HG03108 (cell line): ENCODE data around the gene DCAF8.

ENCODE experiments used
- ATAC-seq: cut with Tn5 transposase; IDR thresholded peaks from one replicate; pipeline ENCODE4 v1.9.1; 2021; ENCODE audit warnings: moderate library complexity; ENCODE audit not compliant: unreplicated experiment

DCAF8 gene

DNA sequence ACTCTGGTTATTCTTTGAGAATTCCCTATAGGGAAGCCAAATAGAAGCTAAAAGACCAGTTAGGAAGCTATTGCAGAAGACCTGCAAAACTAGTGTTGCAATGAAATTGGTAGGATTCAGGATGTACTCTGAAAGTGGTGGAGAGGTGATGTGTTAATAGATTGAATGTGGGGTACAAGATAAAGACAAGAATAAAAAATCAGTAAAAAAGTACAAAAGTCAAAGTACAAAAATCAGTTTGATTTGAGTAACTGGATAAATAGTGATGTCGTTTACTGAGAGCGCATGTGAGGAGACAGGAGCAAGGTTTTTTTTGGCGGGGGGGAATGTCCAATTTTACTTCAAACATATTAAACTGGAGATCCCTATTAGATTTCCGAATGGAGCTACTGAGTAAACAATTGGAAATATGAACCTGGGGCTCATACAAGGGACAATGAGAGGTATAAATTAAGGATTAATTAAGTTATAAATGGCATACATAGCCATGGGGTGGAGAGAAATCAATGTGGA lies 2.5 kb upstream of the DCAF8 start:
- ATAC-seq = no peak

DNA sequence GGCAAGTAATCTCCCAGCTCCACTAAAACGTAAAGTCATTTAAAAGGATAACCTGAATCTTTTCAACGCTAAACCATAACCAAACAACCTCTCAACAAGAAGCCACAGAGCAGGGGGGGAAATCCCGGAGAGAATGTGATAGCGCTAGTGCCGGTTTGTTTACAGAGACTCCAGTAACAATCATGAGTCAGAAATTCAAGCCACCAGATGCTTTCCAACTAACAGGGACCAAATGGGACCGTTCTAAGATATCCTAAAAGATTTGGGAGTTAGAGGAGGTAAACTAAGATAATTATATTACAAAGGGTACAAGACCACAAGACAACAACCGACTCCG lies 825 bp downstream of the DCAF8 start:
- ATAC-seq = peak; percentile 24

DNA sequence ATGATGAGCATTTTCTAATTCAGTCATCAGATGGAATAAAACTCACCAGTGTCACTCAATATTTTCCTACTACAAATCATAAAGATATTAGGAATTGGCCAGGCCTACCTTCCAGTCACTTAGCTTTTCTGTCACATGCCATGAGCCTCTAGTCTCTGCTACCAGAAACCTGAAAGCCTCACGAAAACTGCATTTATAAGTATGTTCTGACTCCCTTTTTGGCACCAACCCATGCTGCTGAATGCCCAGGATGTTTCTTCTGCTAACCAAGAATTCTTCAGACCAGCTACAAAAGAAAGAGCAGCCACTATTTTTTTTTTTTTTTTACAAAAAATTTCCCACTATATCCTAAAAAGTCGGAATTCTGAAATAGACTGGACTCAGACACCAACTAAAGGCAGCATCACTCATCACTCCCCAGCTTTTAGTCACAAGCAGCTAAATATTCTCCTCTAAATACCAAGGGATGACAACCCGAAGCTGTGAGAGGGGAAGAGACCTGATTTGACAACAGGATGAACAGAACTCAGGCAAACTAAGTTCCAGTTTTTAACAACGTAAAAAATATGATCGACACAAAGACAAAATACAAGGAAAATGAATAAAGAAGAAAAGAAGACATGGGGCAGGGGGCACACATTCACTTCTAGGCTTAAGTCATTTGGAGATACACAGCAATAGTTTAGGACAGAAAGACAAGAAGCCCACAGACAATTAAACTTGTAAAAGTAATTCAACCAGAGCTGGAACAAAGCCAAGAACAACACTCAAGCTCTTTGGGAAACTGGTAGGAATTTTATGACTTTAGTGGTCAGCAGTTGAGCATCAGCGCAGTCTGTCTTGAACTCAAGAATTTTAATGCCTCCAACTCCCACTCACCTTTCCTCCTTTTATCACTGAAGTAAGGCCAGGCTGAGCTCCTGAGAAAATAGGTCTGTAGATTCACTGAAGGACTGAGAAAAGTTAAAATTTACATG lies 1.7 kb downstream of the DCAF8 start:
- no peak for ATAC-seq

DNA sequence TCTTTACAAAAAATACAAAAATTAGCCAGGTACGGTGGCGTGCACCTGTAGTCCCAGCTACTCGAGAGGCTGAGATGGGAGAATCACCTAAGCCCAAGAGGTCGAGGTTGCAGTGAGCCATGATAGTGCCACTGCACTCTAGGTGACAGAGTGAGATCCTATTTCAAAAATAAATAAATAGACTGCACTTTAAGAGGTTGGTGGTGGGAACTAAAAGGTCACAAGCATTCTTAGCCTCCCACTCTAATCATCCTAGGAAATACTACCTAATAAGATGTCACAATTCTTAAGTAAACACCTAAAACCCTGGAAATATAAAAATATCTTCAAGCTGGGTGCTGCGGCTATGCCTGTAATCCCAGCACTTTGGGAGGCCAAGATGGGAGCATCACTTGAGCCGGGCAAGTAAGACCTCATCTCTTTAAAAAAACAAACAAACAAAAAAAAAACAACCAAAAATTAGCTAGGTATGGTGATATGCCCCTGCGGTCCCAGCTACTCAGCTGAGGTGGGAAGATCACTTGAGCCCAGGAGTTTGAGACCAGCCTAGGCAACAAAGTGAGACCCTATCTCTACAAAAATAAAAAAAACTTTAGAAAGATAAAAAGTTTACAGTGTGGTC lies 4.1 kb downstream of the DCAF8 start:
- ATAC-seq = no peak

DNA sequence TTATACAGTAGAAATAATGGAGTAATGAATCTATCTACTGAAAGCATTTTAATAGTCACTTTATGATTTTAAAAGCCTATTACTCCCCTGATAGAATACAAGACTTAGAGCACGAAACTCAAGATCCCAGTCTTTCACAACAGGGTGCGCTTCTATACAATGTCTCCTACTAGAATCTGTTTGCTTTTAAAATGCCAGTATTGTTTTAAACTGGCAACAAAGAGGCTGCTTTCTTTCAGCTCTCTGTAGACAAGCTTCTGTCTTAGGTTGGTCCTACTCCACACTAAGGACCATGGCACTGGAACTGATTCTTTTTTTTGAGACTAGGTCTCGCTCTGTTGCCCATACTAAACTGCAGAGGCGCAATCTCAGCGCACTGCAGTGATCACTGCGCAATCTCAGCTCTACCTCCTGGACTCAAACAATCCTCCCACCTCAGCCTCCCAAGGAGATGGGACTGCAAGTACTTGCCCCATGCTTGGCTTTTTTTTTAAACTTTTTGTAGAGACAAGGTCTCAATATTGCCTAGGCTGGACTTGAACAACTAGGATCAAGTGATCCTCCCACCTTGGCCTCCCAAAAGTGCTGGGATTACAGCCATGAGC lies 4.8 kb downstream of the DCAF8 start:
- no peak for ATAC-seq

DNA sequence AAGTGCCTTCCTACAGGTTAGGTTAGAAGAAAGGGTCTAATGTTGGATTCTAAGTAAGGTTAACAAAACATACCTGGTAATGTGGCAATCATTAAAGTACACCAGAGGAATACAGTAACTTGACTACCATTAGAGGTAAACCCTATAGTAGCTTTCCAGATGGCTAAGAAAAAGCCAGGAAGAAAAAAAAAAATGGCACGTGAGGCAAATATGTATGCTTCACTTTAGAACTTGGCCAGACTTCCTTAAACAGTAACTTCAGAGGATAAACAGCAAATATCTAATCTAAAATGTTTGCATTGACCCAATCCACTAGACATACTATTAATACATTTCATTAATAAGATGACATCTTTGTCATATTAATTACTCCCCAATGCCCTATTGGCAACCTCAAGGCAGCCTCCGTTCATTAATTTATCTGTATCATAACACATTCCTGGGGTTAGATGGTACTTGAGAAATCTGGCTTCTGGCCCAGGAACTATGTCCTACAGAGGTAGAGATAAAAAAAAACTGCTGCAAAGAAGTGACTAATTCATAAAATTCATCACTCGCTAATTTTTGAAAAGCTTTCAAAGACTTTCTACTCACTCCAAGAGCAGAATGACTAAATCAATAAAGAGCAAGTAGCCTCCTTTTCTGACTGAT lies 5.8 kb downstream of the DCAF8 start:
- no peak for ATAC-seq

- no peak for ATAC-seq
Measured at GRCh38 chr1:160255781-160256300, 6.5 kb downstream of the DCAF8 start.

DNA sequence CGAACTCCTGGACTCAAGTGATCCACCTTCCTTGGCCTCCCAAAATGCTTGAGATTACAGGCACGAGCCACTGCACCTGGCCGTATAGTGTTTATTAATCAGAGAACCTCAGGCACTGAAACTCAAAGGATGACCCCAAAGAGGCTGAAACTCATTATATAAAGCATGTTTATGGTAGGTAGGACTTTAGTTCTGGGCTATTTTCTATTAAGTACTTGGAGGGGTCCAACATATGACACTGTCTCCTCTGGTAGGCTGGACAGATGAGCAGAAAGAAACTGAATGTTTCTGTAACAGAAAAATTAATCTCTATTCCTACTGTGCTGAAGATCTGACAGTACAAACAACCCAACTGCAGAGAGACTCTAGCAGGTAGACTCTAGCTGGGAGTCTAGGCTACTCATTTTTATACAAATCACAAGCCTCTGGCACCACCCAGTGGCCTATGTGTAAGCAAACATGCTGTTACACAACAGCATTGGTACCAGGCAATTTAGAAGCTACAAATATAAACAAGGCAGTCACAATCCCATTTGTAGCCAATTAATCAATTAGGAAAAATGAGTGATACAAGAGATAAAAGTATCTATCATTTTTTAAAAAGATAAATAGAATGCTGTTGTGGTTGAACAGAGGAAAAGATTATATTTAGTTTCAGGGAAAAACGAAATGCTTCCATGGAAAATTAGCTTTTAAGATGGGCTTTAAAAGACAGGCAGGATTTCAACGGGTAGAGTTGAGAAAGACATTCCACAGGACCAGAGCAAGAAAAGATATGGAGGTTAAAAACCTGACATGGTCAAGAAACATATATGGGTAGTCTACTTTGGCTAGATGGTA lies 10.4 kb downstream of the DCAF8 start:
- ATAC-seq = no peak

GRCh38 chr1:160251011-160251410 lies 11.3 kb downstream of the DCAF8 start:
- ATAC-seq = no peak

GRCh38 chr1:160247053-160247452 lies 15.3 kb downstream of the DCAF8 start:
- ATAC-seq = no peak

- ATAC-seq = no peak
Measured at GRCh38 chr1:160245434-160245833, 16.9 kb downstream of the DCAF8 start.

DNA sequence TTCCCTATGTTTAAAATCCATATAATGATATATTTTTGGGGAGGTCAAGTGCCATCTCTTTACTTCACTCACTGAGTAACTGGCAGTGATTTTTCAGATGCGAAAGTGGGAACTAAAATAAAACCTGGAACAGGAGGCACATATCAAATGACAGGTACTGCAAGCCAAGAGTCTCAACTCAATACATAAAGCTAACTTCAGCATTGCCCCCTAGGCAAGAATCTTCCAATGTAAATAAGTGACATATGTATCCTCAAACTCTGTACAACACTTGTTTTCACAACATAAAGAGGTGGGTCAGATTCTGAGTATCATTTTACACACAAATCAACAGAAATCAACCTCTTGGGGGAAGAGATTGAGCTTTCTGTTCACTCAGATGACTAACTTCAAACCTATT lies 18.1 kb downstream of the DCAF8 start:
- ATAC-seq = no peak

- no peak for ATAC-seq
Measured at GRCh38 chr1:160243767-160244166, 18.6 kb downstream of the DCAF8 start.

DNA sequence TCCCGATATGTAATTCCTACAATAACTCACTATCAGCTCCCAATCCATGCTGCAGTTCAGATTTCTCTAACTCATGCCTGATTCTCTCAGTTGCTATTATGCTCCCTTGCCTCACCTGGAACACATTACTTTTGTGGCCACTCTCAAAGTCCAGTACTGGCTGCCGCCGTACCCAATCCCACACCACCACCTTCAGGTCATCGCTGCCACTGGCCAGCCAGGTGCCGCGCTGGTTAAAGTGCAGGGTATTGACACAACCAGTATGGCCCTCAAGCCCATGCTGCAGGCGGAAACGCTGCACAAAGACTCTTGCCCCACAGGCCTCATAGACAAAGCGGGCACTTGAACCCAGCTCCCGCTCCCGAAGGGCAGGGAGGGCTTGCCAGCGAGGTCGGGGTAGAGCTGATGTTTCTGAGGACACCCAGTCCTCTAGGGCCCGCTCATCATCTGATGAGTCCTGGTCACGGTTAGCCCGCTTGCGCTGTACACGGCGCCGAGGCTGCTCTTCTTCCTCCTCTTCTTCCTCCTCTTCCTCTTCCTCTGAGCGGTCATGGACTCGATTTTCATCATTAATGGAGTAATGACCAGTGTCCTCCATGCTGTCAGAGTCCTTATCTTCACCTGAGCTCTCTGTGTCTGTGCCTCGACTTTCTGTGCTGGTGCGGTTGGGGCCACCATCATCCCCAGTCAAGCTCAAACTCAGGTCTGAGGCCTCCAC lies 22.6 kb downstream of the DCAF8 start:
- no peak for ATAC-seq

- ATAC-seq = no peak
Measured at GRCh38 chr1:160238408-160238807, 23.9 kb downstream of the DCAF8 start.

GRCh38 chr1:160237558-160237957 lies 24.8 kb downstream of the DCAF8 start:
- no peak for ATAC-seq

GRCh38 chr1:160236806-160237205 lies 25.5 kb downstream of the DCAF8 start:
- ATAC-seq = no peak

DNA sequence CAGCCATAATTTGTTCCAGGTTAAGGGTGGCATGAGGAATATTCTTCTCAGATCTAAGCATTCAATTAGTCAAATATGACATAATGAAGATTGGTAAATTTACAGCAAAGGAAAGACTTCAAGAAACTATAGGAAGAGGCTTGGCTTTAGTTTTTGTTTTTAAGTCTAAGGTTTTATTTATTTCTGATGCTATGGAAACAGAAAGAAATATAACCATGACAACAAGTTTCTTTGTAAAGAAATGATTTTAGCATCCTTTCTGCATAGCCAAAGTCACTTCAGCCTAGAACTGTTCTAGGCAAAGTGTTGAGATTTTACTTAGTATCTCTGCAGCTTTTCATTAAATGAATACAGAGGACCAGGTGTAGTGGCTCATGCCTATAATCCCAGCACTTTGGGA lies 29.4 kb downstream of the DCAF8 start:
- ATAC-seq = no peak

- no peak for ATAC-seq
Measured at GRCh38 chr1:160228431-160228830, 33.9 kb downstream of the DCAF8 start.

GRCh38 chr1:160227561-160227960 lies 34.8 kb downstream of the DCAF8 start:
- no peak for ATAC-seq
